HCT116 (cell line): ENCODE measurements around the gene ZNF180. TPM values are rescaled to one million over a fixed set of nuclear protein-coding genes. Genes with fewer than 3 reads are reported as not detected.

Experiments used
- ATAC-seq: fragments of 200-7000 bp; cut with Tn5 transposase; 2 replicates; pipeline ENCODE4 v1.9.1; 2020; ENCODE audit warnings: mild to moderate bottlenecking, moderate library complexity
- BruUV-seq: library from RNA; stranded (reverse); fragments of 400-500 nt; replicated peaks from 2 replicates; lab custom pipeline; 2021; lab: Mats Ljungman, UMichigan
- CTCF ChIA-PET: fragments of 300-600 bp; sonication (Branson Sonifier 250); formaldehyde crosslinking; loops from one replicate; lab custom pipeline; 2021; ENCODE audit warnings: antibody characterized with exemption; lab: Charles Lee
- POLR2A ChIA-PET: fragments of 300-600, 350-600 bp; sonication (Branson Sonifier 250); formaldehyde crosslinking; loops from one replicate; lab custom pipeline; 2021; ENCODE audit warnings: antibody characterized with exemption; lab: Charles Lee
- RAD21 ChIA-PET, 2 experiments: fragments of 300-600 bp; sonication (Branson Sonifier 250); formaldehyde crosslinking; loops; one replicate each; lab custom pipeline; 2023; ENCODE audit warnings: low total read pairs in 2 of 2; ENCODE audit not compliant: uncharacterized antibody in 2 of 2, unreplicated experiment in 2 of 2, low non-redundant PET in 1 of 2; lab: Charles Lee
- DNase-seq: peaks from one replicate; pipeline ENCODE4 v3.0.0-alpha.2; 2010; ENCODE audit warnings: low read depth, low spot score
- H2AFZ ChIP-seq: fragments of 200-600 bp; shearing (Covaris generic), sonication (generic); 2 replicates; pipeline ENCODE4 v1.6.1; 2017; ENCODE audit warnings: low read depth, mixed run types, mixed read lengths, antibody characterized with exemption, low read length; ENCODE audit not compliant: poor library complexity, severe bottlenecking
- H3K27ac ChIP-seq: 2 replicates; pipeline ENCODE4 v1.5.1; 2012; ENCODE audit warnings: low read depth, low read length
- H3K27me3 ChIP-seq: fragments of 200-600 bp; sonication (generic); 2 replicates; pipeline ENCODE4 v1.6.1; 2016; ENCODE audit warnings: mixed run types, low read length, mixed read lengths; ENCODE audit not compliant: insufficient read depth
- H3K36me3 ChIP-seq, 2 experiments: fragments of 200-500 bp in 1 of 2; fragments of 200-600 bp in 1 of 2; sonication (Bioruptor generic) in 1 of 2; sonication (generic) in 1 of 2; 2 replicates each; pipeline versions ENCODE4 v1.5.1 to v1.6.1; 2014 to 2016; ENCODE audit warnings: low read length in 2 of 2, inconsistent platforms in 1 of 2, mixed read lengths in 1 of 2, mixed run types in 1 of 2; ENCODE audit not compliant: insufficient read depth in 2 of 2, control insufficient read depth in 1 of 2
- H3K4me1 ChIP-seq, 2 experiments: fragments of 200-600 bp in 1 of 2; sonication (generic) in 1 of 2; 2 replicates each; pipeline versions ENCODE4 v1.5.1 to v1.6.1; 2012 to 2017; ENCODE audit warnings: low read length in 2 of 2, inconsistent platforms in 1 of 2, mild to moderate bottlenecking in 1 of 2, mixed read lengths in 1 of 2, mixed run types in 1 of 2, moderate library complexity in 1 of 2; ENCODE audit not compliant: insufficient read depth in 2 of 2, control insufficient read depth in 1 of 2
- H3K4me2 ChIP-seq: fragments of 200-600 bp; sonication (generic); 2 replicates; pipeline ENCODE4 v1.6.1; 2017; ENCODE audit warnings: mixed run types, low read length, mixed read lengths
- H3K4me3 ChIP-seq, 2 experiments: fragments of 200-600 bp in 1 of 2; sonication (generic) in 1 of 2; replicated peaks in 1 of 2; 2 replicates each; pipeline ENCODE4 v1.5.1; 2011 to 2016; ENCODE audit warnings: low read length in 2 of 2, control low read depth in 1 of 2, low read depth in 1 of 2, mild to moderate bottlenecking in 1 of 2, mixed read lengths in 1 of 2, mixed run types in 1 of 2
- H3K79me2 ChIP-seq: fragments of 200-600 bp; sonication (generic); 2 replicates; pipeline ENCODE4 v1.6.1; 2017; ENCODE audit warnings: mild to moderate bottlenecking, mixed run types, low read length, moderate library complexity, mixed read lengths; ENCODE audit not compliant: insufficient read depth
- H3K9ac ChIP-seq: fragments of 200-600 bp; sonication (generic); 2 replicates; pipeline ENCODE4 v1.6.1; 2016; ENCODE audit warnings: low read length, mixed read lengths
- H3K9me2 ChIP-seq: fragments of 200-600 bp; sonication (generic), shearing (Covaris generic); 2 replicates; pipeline ENCODE4 v1.6.1; 2017; ENCODE audit warnings: mixed run types, mild to moderate bottlenecking, moderate library complexity; ENCODE audit not compliant: insufficient read depth
- H3K9me3 ChIP-seq, 2 experiments: fragments of 200-500 bp in 1 of 2; fragments of 200-600 bp in 1 of 2; sonication (Bioruptor generic) in 1 of 2; sonication (generic) in 1 of 2; 2 replicates each; pipeline ENCODE4 v1.6.1; 2014 to 2017; ENCODE audit warnings: low read length in 2 of 2, mixed read lengths in 2 of 2, inconsistent platforms in 1 of 2, low read depth in 1 of 2, mild to moderate bottlenecking in 1 of 2, mixed run types in 1 of 2, moderate library complexity in 1 of 2; ENCODE audit not compliant: control insufficient read depth in 1 of 2, insufficient read depth in 1 of 2
- H4K20me1 ChIP-seq: fragments of 200-600 bp; sonication (generic), shearing (Covaris generic); 2 replicates; pipeline ENCODE4 v1.6.1; 2017; ENCODE audit warnings: mixed run types, mild to moderate bottlenecking, moderate library complexity; ENCODE audit not compliant: insufficient read depth
- ATF3 ChIP-seq: IDR thresholded peaks from 2 replicates; pipeline ENCODE4 v1.6.1; 2012
- CBX3 ChIP-seq: IDR thresholded peaks from 2 replicates; pipeline ENCODE4 v1.6.1; 2012; ENCODE audit warnings: low read depth
- CTCF ChIP-seq, 3 experiments: fragments of 200-600 bp in 1 of 3; sonication (generic) in 1 of 3; IDR thresholded peaks in 2 of 3; conservative IDR thresholded peaks in 1 of 3; 2 replicates each; pipeline ENCODE4 v1.5.1; 2012 to 2017; ENCODE audit warnings: low read depth in 2 of 3, low read length in 2 of 3, antibody characterized with exemption in 1 of 3, borderline replicate concordance in 1 of 3, control low read depth in 1 of 3, mild to moderate bottlenecking in 1 of 3, mixed read lengths in 1 of 3, mixed run types in 1 of 3, moderate library complexity in 1 of 3; ENCODE audit not compliant: insufficient read depth in 1 of 3
- EGR1 ChIP-seq: IDR thresholded peaks from 2 replicates; pipeline ENCODE4 v1.6.1; 2012; ENCODE audit warnings: low read depth
- ELF1 ChIP-seq: IDR thresholded peaks from 2 replicates; pipeline ENCODE4 v1.6.1; 2012; ENCODE audit warnings: low read depth, borderline replicate concordance
- EZH2 ChIP-seq: fragments of 200-600 bp; sonication (generic); IDR thresholded peaks from 2 replicates; pipeline ENCODE4 v1.6.1; 2017; ENCODE audit warnings: antibody characterized with exemption, mixed run types
- EZH2phosphoT487 ChIP-seq: fragments of 200-600 bp; IDR thresholded peaks from 2 replicates; pipeline ENCODE4 v1.6.1; 2018; ENCODE audit warnings: antibody characterized with exemption, borderline replicate concordance
- JUND ChIP-seq: IDR thresholded peaks from 2 replicates; pipeline ENCODE4 v1.6.1; 2012
- POLR2A ChIP-seq: IDR thresholded peaks from 2 replicates; pipeline ENCODE4 v1.7.0; 2011; ENCODE audit warnings: borderline replicate concordance; ENCODE audit not compliant: insufficient read depth, insufficient read length; ENCODE audit errors: extremely low read depth
- POLR2AphosphoS5 ChIP-seq: IDR thresholded peaks from 2 replicates; pipeline ENCODE4 v1.6.1; 2011; ENCODE audit warnings: mild to moderate bottlenecking, low read depth, low read length, moderate library complexity
- RAD21 ChIP-seq: IDR thresholded peaks from 2 replicates; pipeline ENCODE4 v1.6.1; 2012; ENCODE audit warnings: low read depth, mild to moderate bottlenecking
- SIN3A ChIP-seq: IDR thresholded peaks from 2 replicates; pipeline ENCODE4 v1.6.1; 2012; ENCODE audit warnings: low read depth
- ZBTB33 ChIP-seq: IDR thresholded peaks from 2 replicates; pipeline ENCODE4 v1.6.1; 2011; ENCODE audit warnings: mild to moderate bottlenecking, low read length, moderate library complexity; ENCODE audit not compliant: insufficient replicate concordance; ENCODE audit errors: extremely low read depth
- ZFX ChIP-seq: fragments of 450-650 bp; IDR thresholded peaks from 2 replicates; pipeline ENCODE4 v1.6.1; 2017
- ZNF274 ChIP-seq: fragments of 200-500 bp; sonication (Bioruptor generic); IDR thresholded peaks from 2 replicates; pipeline ENCODE4 v1.6.1; 2014; ENCODE audit warnings: mild to moderate bottlenecking, low read depth, low read length, inconsistent platforms
- intact Hi-C: fragments of 100-400 bp; cut with micrococcal nuclease; formaldehyde crosslinking; loops from 2 replicates; pipeline ENCODE4 v1.10.0; 2022
- total RNA-seq: library from RNA; stranded (reverse); gene quantifications from one replicate; pipeline ENCODE4 v1.2.1, GENCODE V29; 2021; ENCODE audit not compliant: unreplicated experiment
- TF ChIP-seq, protein P1 (sequence below): IDR thresholded peaks from 2 replicates; pipeline ENCODE4 v1.6.1; 2012; ENCODE audit warnings: low read depth
- TF ChIP-seq, protein P2 (sequence below): IDR thresholded peaks from 2 replicates; pipeline ENCODE4 v1.6.1; 2012

Gene ZNF180
- total RNA-seq, 1 experiment from 2014 or later: 7.3 TPM

DNA sequence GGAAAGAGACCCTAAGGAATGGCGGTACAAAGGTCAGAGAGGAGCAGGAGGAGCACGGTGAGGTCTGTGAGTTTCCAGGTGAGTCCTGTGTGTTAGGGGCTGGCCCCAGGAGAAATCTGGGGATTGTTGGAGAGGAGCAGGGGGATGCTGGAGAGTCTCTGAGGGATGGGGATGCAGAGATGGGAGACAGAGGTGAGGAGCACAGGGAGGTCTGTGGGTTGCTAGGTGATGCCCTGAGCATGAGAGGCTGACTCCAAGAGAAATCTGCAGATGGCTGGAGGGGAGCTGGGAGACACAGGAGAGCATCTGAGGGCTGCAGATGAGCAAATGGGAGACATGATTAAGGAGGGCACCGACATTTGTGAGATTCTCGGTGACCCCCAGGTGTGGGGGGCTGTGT is 48.0 kb downstream of the ZNF180 start (continued):
- TF ChIP-seq, protein P1, sequence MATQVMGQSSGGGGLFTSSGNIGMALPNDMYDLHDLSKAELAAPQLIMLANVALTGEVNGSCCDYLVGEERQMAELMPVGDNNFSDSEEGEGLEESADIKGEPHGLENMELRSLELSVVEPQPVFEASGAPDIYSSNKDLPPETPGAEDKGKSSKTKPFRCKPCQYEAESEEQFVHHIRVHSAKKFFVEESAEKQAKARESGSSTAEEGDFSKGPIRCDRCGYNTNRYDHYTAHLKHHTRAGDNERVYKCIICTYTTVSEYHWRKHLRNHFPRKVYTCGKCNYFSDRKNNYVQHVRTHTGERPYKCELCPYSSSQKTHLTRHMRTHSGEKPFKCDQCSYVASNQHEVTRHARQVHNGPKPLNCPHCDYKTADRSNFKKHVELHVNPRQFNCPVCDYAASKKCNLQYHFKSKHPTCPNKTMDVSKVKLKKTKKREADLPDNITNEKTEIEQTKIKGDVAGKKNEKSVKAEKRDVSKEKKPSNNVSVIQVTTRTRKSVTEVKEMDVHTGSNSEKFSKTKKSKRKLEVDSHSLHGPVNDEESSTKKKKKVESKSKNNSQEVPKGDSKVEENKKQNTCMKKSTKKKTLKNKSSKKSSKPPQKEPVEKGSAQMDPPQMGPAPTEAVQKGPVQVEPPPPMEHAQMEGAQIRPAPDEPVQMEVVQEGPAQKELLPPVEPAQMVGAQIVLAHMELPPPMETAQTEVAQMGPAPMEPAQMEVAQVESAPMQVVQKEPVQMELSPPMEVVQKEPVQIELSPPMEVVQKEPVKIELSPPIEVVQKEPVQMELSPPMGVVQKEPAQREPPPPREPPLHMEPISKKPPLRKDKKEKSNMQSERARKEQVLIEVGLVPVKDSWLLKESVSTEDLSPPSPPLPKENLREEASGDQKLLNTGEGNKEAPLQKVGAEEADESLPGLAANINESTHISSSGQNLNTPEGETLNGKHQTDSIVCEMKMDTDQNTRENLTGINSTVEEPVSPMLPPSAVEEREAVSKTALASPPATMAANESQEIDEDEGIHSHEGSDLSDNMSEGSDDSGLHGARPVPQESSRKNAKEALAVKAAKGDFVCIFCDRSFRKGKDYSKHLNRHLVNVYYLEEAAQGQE: no peak
- TF ChIP-seq JUND (no peak), SIN3A (no peak), EGR1 (no peak), ATF3 (no peak), POLR2AphosphoS5 (no peak), CTCF (IDR thresholded peaks at IDR 0.05 in 2 of 3, conservative IDR thresholded peaks at IDR 0.05 in 1 of 3; ENCODE audit: borderline replicate concordance in 1 of 3, insufficient read depth in 1 of 3, low read depth in 2 of 3, low read length in 2 of 3) (no peak), EZH2phosphoT487 (no peak)
- TF ChIP-seq, protein P2, sequence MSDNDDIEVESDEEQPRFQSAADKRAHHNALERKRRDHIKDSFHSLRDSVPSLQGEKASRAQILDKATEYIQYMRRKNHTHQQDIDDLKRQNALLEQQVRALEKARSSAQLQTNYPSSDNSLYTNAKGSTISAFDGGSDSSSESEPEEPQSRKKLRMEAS: no peak

DNA sequence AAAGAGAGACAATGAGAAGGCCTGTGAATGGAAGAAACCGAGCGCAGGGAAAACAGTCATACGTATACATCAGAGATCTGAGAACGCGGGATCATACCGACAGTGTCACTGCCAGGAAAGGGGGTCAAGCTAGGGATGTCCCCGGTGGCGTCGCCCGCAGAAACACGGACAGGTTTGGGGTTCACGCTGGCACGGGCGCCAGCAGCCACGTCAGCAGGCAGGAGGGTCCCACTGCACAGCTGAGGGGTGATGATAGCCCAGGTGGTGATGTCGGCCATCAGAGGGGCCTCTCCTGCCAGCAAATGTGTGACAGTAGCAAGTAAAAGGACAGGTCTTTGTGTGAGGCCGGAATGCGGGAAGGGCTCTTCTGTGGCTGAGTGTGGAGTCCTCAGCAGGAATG is 48.6 kb downstream of the ZNF180 start:
- Histone ChIP-seq H3K79me2 (no peaks in the 10 kb centered on the region), H2AFZ (no peak overlapping the region), H3K27ac (no peak overlapping the region), H3K4me3 (no peak overlapping the region), H3K9ac (no peak overlapping the region), H3K27me3 (no peaks in the 10 kb centered on the region), H3K9me3 (peaks cover 0 to 19% of the 10 kb centered on the region in 2 experiments; a peak in 2 of 4 replicates), H3K36me3 (no peaks in the 10 kb centered on the region), H3K9me2 (no peaks in the 10 kb centered on the region), H3K4me2 (no peak overlapping the region), H3K4me1 (no peaks in the 10 kb centered on the region), H4K20me1 (no peaks in the 10 kb centered on the region)
- no peak for ATAC-seq
- ChIA-PET CTCF (no interaction called here), RAD21 (no interaction called here), POLR2A (no interaction called here)
- DNase-seq: no peak
- intact Hi-C loops: no loop called here
- no TSS peak for BruUV-seq
- TF ChIP-seq POLR2AphosphoS5 (no peak), ZBTB33 (no peak), POLR2A (no peak), EZH2phosphoT487 (no peak), ATF3 (no peak), EZH2 (no peak), CBX3 (no peak), ZFX (no peak), ZNF274 (no peak), SIN3A (no peak), ELF1 (no peak), JUND (no peak), RAD21 (no peak)
- TF ChIP-seq, protein P2: no peak
